PC-3 (cell line): Measurements from ENCODE around the gene ELAVL4.

Experiments
- CTCF ChIP-seq: fragments of 300-600 bp; sonication (generic); conservative IDR thresholded peaks from 2 replicates; pipeline ENCODE4 v1.5.1; 2017; ENCODE audit warnings: antibody characterized with exemption, low read depth, mild to moderate bottlenecking, low read length
- EZH2 ChIP-seq: fragments of 300-600 bp; sonication (generic); IDR thresholded peaks from one replicate; pipeline ENCODE4 v1.6.1; 2017; ENCODE audit warnings: antibody characterized with exemption, mild to moderate bottlenecking, low read length; ENCODE audit not compliant: unreplicated experiment

- TF ChIP-seq CTCF (no peak), EZH2 (no peak)
Observed at GRCh38 chr1:50098591-50099021, 10.1 kb upstream of the ELAVL4 start.
